Activated CD8-positive, alpha-beta memory T cell treated with anti-CD3 and anti-CD28 coated beads for 36 hours (primary cell): ENCODE measurements around the gene DYNC1LI2. TPM values are rescaled to one million over a fixed set of nuclear protein-coding genes. Genes with fewer than 3 reads are reported as not detected.

Experiments
- CTCF ChIA-PET: fragments of 350-600 bp; sonication (Branson Sonifier 250); formaldehyde crosslinking; loops from one replicate; lab custom pipeline; 2021; ENCODE audit warnings: antibody characterized with exemption; lab: Charles Lee
- POLR2A ChIA-PET: fragments of 350-600 bp; sonication (Branson Sonifier 250); formaldehyde crosslinking; loops from one replicate; lab custom pipeline; 2021; ENCODE audit warnings: antibody characterized with exemption; lab: Charles Lee
- total RNA-seq, 2 experiments: library from RNA; stranded (reverse); gene quantifications; one replicate each; pipeline ENCODE4 v1.2.3, GENCODE V29; 2021

Gene DYNC1LI2
- total RNA-seq, 2 experiments from 2014 or later = 44.7 to 48.5 TPM

DNA sequence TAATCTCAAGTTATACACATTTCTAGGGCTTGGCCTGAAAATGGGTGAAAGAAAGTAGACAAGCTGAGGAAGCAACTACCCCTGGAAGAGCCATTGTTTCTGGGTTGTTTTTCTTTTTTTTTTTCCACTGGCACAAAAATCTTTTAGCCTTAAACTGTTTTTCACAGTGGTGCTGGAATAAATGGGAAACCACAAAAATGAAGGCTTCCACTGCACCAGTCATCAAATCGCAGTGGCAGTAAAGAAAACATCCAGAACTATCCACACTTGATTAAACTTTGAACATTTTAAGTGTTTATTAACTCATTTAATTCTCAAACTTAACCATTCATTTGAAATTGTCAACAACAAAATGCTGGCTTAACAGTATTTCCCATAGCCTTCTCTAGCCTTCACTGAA, 69.1 kb downstream of the DYNC1LI2 start:
- POLR2A ChIA-PET = no interaction called here
- CTCF ChIA-PET = no interaction called here

DNA sequence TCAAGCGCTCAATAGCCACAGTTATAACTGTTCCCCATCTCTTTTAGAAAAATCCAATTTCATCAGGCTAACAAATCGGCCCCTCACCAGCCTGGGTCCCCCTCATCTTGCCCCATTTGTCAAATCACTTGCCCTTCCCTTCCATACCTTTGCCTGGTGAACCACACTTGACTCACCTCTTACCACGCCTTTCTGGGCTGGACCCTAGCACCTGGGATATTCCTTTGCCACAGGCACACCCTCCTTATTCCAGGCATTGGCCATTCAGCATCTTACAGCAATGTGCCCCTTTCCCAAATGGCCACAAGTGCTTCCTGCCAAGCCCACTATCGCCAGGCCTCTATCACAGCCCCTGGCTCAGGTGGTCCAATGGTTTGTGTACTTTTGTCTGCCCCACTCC, 69.7 kb downstream of the DYNC1LI2 start:
- POLR2A ChIA-PET = no interaction called here
- CTCF ChIA-PET = no interaction called here

DNA sequence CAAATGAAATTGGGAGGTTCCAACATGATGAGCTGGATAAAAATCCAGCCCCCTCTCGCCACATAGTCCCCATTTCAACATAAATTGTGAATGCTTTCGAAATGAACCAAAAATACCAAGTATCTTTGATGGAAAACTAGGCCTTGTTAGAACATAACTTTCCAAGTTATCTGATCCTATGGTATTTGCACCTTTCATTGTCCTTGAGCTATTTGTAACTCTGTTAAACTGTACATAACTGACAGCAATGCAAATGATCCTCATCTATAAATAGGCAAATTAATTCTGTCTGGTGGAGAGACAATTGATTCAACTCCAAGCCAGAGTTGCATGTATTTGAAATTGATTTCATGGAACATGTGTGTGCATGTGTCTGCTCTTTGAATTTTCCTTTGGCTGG, 73.1 kb downstream of the DYNC1LI2 start:
- CTCF ChIA-PET = interaction anchor here (0.9 kb wide), 1 partner anchor 11 kb away, joined by 3 read pairs; no protein-coding TSS in a partner anchor
- POLR2A ChIA-PET = no interaction called here

DNA sequence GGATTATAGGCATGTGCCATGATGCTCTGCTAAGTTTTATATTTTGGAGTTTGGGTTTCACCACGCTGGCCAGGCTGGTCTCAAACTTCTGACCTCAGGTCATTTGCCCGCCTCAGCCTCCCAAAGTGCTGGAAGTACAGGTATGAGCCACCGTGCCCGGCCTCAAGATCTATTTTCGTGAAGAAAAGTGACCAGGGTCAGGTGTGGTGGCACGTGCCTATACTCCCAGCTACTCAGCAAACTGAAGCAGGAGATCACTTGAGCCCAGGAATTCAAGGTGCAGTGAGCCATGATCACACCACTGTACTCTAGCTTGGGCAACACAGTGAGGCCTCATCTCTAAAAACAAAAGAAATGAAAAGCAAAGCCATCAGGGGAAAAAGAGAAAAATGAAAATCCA, 73.6 kb downstream of the DYNC1LI2 start:
- POLR2A ChIA-PET = no interaction called here

DNA sequence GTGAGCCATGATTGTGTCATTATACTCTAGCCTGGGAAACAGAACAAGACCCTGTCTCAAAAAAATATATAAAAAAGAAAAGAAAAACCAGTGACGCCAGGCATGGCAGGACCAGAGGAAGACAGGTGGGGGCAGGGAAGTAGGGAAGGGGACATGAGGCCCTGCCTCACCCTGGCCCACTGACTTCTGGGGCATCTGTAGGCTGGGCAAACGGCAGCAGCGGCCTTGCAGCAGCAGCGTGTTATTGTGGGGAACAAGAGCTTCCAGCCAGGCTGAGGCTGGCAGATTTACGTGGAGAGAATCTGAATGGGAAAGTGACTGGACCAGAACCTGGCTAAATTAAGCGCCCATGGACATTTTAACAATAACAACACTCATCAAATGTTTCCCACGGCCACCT, 74.2 kb downstream of the DYNC1LI2 start:
- CTCF ChIA-PET = no interaction called here

More for the DNA sequence above, 73.6 kb downstream of the DYNC1LI2 start:
- CTCF ChIA-PET = no interaction called here

DNA sequence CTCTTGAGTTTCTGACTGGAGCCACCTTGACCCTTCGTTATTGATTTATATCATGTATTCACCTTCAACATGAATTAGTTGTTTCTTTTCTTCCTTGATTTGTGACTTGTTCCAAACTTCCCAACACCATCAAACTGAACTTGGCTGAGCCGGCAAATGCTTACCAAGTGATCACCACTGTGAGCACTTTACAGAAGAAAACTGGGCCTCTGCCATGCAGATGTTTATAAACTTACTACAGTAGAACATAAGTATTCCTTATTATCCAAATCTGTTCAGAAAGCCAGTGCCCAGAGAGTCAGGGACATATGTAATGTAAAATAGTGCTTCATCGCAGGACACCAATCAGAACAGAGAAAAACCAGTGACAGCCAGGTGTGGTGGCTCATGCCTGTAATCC, 74.8 kb downstream of the DYNC1LI2 start:
- POLR2A ChIA-PET = no interaction called here
- CTCF ChIA-PET = interaction anchor here (0.6 kb wide), 1 partner anchor 180 kb away, joined by 3 read pairs; no protein-coding TSS in a partner anchor

More for the DNA sequence above, 74.2 kb downstream of the DYNC1LI2 start:
- POLR2A ChIA-PET = no interaction called here

DNA sequence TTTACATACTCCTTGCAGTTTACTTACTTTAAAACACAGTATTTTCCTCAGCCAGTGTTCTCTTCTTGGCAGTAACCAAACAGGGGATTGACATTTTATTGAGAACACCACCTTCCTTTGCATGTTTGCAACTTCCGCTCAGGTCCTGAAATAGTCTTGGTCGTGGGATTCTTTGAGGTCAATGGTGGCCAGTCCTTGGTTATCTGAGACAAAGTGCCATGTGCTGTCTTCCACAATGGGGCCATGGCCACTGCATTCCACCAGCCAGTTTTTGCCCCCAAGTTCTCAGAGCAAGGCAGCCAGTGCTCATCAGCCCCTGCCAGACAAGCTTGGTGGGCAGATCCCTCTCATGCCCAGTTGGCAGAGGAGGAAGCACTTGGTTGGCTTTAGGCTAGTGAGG, 77.7 kb downstream of the DYNC1LI2 start:
- POLR2A ChIA-PET = no interaction called here

More for the DNA sequence above, 77.7 kb downstream of the DYNC1LI2 start:
- CTCF ChIA-PET = interaction anchor here (0.8 kb wide), 1 partner anchor 93 kb away, joined by 3 read pairs; no protein-coding TSS in a partner anchor

Other genes with a start within 250 kb of the DYNC1LI2 start
- gene TK2, start 201.5 kb downstream of the DYNC1LI2 start, total RNA-seq = 1 to 10 TPM; 4.4 to 4.6 TPM
- 100 to 1,000 TPM; 134 to 148 TPM for gene CKLF, start 199.0 kb downstream of the DYNC1LI2 start, total RNA-seq
- gene CMTM1, start 185.2 kb downstream of the DYNC1LI2 start, total RNA-seq = 1 to 10 TPM; 8.1 to 8.8 TPM
- gene CMTM2, start 172.1 kb downstream of the DYNC1LI2 start, total RNA-seq = under 1 TPM; 0.17 to 0.36 TPM
- 10 to 100 TPM; 66.8 to 67.4 TPM for gene CMTM3, start 146.9 kb downstream of the DYNC1LI2 start, total RNA-seq
- 1 to 10 TPM; 3.8 to 4.0 TPM for gene CMTM4, start 54.9 kb downstream of the DYNC1LI2 start, total RNA-seq
- under 1 TPM in 1 of 2 experiments, not detected in 1; 0.30 TPM for gene TERB1, start 50.0 kb upstream of the DYNC1LI2 start, total RNA-seq
- 100 to 1,000 TPM; 111 to 122 TPM for gene NAE1, start 79.4 kb upstream of the DYNC1LI2 start, total RNA-seq
- gene CA7, start 92.8 kb upstream of the DYNC1LI2 start, total RNA-seq = not detected
- 10 to 100 TPM; 28.9 to 30.4 TPM for gene PDP2, start 128.9 kb upstream of the DYNC1LI2 start, total RNA-seq
- not detected for gene CDH16, start 167.3 kb upstream of the DYNC1LI2 start, total RNA-seq
- under 1 TPM; 0.32 to 0.50 TPM for gene RRAD, start 173.9 kb upstream of the DYNC1LI2 start, total RNA-seq
- gene CIAO2B, start 182.8 kb upstream of the DYNC1LI2 start, total RNA-seq = 100 to 1,000 TPM; 174 to 177 TPM
- gene CES2, start 183.9 kb upstream of the DYNC1LI2 start, total RNA-seq = 10 to 100 TPM; 25.0 to 28.7 TPM
- under 1 TPM; 0.31 to 0.57 TPM for gene CES3, start 209.7 kb upstream of the DYNC1LI2 start, total RNA-seq
- 1 to 10 TPM; 4.5 to 5.2 TPM for gene CES4A, start 237.0 kb upstream of the DYNC1LI2 start, total RNA-seq